Measurements from ENCODE around the gene MTG2.

MTG2 gene

DNA sequence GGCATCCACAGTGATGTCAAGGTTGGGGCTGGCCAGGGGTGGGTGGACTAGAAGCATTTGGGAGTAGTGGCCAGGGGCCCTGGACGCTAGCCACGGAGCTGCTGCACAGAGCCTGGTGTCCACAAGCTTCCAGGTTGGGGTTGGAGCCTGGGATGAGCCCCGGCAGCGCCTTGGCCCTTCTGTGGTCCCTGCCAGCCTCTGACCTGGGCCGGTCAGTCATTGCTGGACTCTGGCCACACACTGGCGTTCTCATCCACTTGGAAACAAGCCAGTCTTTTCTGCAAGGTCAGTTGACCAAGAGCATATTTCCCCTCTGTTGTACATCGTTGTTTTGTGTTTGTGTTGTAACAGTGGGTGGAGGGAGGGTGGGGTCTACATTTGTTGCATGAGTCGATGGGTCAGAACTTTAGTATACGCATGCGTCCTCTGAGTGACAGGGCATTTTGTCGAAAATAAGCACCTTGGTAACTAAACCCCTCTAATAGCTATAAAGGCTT is 48.0 kb upstream of the MTG2 start:
- Histone ChIP-seq H4K8ac (ENCODE audit: low read depth, low read length) (no peak overlapping the region), H3K36me3 (ENCODE audit: control insufficient read depth in 1 of 2, insufficient read depth in 2 of 2, low read length in 2 of 2) (peaks cover 82 to 91% of the 10 kb centered on the region in 2 experiments), H2AFZ (ENCODE audit: insufficient read depth, low read length, poor library complexity) (no peak overlapping the region), H3K23ac (ENCODE audit: low read length) (no peak overlapping the region), H3K79me2 (ENCODE audit: control insufficient read depth, insufficient read depth, low read length, poor library complexity) (no peaks in the 10 kb centered on the region), H3K27ac (ENCODE audit: low read depth, low read length) (no peak overlapping the region), H2BK120ac (ENCODE audit: insufficient read depth, low read length, poor library complexity) (no peak overlapping the region), H2BK5ac (ENCODE audit: low read depth, low read length, poor library complexity) (no peak overlapping the region), H3K4me2 (ENCODE audit: low read length) (no peak overlapping the region), H2BK12ac (ENCODE audit: low read length) (no peak overlapping the region), H3K4me1 (ENCODE audit: control insufficient read depth in 1 of 2, insufficient read depth in 2 of 2, low read length in 2 of 2) (no peaks in the 10 kb centered on the region), H3K9ac (ENCODE audit: low read length) (no peak overlapping the region), H3K4me3 (ENCODE audit: low read depth, low read length) (no peak overlapping the region), H3K4ac (ENCODE audit: low read depth, low read length) (no peak overlapping the region), H4K12ac (ENCODE audit: low read depth, low read length) (no peak overlapping the region), H3K27me3 (ENCODE audit: insufficient read depth, low read length) (no peaks in the 10 kb centered on the region), H3K79me1 (ENCODE audit: low read length) (no peaks in the 10 kb centered on the region), H3K14ac (ENCODE audit: low read length) (no peak overlapping the region), H3K18ac (ENCODE audit: low read length) (no peak overlapping the region), H3K9me3 (ENCODE audit: insufficient read depth, low read depth, low read length) (peaks cover 6% of the 10 kb centered on the region), H2AK5ac (ENCODE audit: low read length) (no peak overlapping the region), H4K91ac (ENCODE audit: low read depth, low read length) (no peak overlapping the region)
- DNase-seq, result no peak
- WGBS (ENCODE audit: extremely low coverage, insufficient coverage, insufficient read length), result no CpG with 5 or more reads among the region's 11 CpGs

DNA sequence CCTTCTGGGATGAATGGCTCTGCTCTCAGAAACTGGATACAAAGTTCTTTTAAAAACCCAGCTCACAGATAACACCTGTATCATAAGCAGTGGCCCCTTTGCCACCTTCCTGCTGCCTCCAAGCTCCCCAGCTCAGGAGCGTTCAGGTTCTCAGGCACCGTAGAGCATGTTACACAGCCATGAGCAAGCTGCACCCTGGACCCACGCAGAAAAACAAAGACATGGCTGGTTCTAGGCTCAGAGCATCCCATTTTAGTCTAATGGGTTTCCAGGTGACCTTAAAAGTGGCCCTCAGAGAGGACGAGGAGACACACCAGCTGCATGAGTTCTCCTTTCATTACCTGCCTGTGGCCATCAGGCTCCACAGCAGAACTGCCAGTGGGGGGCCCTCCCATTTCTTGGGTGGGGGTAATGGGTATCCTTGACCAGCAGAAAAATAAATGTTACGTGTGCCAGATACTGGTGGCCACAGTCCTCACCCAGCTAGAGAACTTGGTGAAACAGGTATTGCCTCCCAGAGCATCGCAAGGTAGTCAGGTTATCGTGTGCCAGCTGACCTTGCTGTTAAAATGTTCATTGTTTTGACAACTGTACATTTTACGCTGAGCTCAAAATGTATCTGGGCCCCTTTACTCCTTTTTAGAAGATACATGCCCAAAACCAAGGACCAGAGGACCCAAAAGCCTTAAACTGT is 47.1 kb upstream of the MTG2 start:
- WGBS (ENCODE audit: extremely low coverage, insufficient coverage, insufficient read length), result no CpG with 5 or more reads among the region's 8 CpGs
- no peak overlapping the region for H3K18ac ChIP-seq (ENCODE audit: low read length)
- H3K27me3 ChIP-seq (ENCODE audit: insufficient read depth, low read length), result no peaks in the 10 kb centered on the region
- H4K8ac ChIP-seq (ENCODE audit: low read depth, low read length), result no peak overlapping the region
- H2AFZ ChIP-seq (ENCODE audit: insufficient read depth, low read length, poor library complexity), result no peak overlapping the region
- H4K12ac ChIP-seq (ENCODE audit: low read depth, low read length), result no peak overlapping the region
- H3K4me2 ChIP-seq (ENCODE audit: low read length), result no peak overlapping the region
- H2BK5ac ChIP-seq (ENCODE audit: low read depth, low read length, poor library complexity), result no peak overlapping the region
- H3K9ac ChIP-seq (ENCODE audit: low read length), result no peak overlapping the region
- no peak overlapping the region for H2BK12ac ChIP-seq (ENCODE audit: low read length)
- H3K79me1 ChIP-seq (ENCODE audit: low read length), result no peaks in the 10 kb centered on the region
- DNase-seq, result no peak
- H3K27ac ChIP-seq (ENCODE audit: low read depth, low read length), result no peak overlapping the region
- H2AK5ac ChIP-seq (ENCODE audit: low read length), result no peak overlapping the region
- peaks cover 77 to 90% of the 10 kb centered on the region in 2 experiments for H3K36me3 ChIP-seq (ENCODE audit: control insufficient read depth in 1 of 2, insufficient read depth in 2 of 2, low read length in 2 of 2)
- H3K4me1 ChIP-seq (ENCODE audit: control insufficient read depth in 1 of 2, insufficient read depth in 2 of 2, low read length in 2 of 2), result no peaks in the 10 kb centered on the region
- no peak overlapping the region for H4K91ac ChIP-seq (ENCODE audit: low read depth, low read length)
- H3K4ac ChIP-seq (ENCODE audit: low read depth, low read length), result no peak overlapping the region
- H3K14ac ChIP-seq (ENCODE audit: low read length), result no peak overlapping the region
- no peak overlapping the region for H2BK120ac ChIP-seq (ENCODE audit: insufficient read depth, low read length, poor library complexity)
- peaks cover under 1% of the 10 kb centered on the region for H3K79me2 ChIP-seq (ENCODE audit: control insufficient read depth, insufficient read depth, low read length, poor library complexity)
- no peak overlapping the region for H3K4me3 ChIP-seq (ENCODE audit: low read depth, low read length)
- H3K23ac ChIP-seq (ENCODE audit: low read length), result no peak overlapping the region
- H3K9me3 ChIP-seq (ENCODE audit: insufficient read depth, low read depth, low read length), result peaks cover 6% of the 10 kb centered on the region

DNA sequence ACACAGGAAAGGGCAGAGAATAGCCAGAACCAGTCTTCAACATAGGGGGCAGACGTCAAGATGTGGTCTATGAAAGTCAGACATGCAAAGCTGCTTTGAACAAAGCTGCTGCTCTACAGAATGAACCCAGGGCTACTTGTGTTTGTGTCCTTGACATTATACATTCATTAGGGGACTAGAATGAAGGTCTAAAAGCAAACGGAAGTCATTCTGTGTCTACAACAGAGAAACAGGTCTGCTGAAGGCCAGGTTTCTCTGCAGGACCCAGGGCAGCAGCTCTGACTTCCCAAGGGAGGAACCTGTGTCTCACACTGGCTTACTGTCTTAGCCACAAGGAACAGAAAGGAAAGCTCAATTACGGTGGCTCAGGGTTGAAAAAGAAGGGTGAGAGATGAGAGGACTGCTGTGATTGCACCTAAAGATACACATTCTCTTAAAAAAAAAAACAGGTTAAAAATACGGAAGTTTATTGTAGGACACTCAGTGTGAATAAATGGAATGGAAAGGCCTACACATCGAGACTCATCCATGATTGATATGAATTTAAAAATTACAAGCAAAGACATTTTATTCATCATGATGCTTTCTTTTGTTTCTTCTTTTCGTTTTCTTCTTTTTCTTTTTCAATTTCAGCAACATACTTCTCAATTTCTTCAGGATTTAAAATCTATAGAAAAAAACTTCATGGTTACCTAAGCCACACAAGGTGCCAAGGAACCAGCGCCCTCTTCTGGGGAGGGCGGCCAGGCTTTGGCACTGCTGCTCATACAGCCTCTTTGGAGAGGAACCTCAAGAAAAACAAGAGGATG is 46.3 kb upstream of the MTG2 start:
- no peak overlapping the region for H2BK120ac ChIP-seq (ENCODE audit: insufficient read depth, low read length, poor library complexity)

DNA sequence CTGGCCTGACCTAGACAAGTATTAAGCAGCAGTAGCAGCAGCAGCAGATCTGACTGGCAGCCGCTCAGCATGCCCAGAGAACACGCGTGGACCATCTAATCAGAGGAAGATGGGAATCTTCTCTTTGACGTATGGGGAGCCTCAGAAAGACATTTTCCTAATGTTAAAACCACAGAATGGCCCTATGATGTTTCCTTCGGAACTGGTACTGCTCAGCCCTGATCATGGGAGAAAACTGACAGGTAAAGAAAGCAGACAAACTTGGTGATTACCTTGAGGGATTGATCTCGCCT is 45.8 kb upstream of the MTG2 start:
- WGBS (ENCODE audit: extremely low coverage, insufficient coverage, insufficient read length), result no CpG with 5 or more reads among the region's 6 CpGs
- DNase-seq, result no peak
- peaks cover 2% of the 10 kb centered on the region for H3K9me3 ChIP-seq (ENCODE audit: insufficient read depth, low read depth, low read length)

More for the DNA sequence above, 46.3 kb upstream of the MTG2 start:
- Histone ChIP-seq H3K23ac (ENCODE audit: low read length) (no peak overlapping the region), H3K36me3 (ENCODE audit: control insufficient read depth in 1 of 2, insufficient read depth in 2 of 2, low read length in 2 of 2) (peaks cover 74 to 90% of the 10 kb centered on the region in 2 experiments), H3K27ac (ENCODE audit: low read depth, low read length) (no peak overlapping the region), H4K12ac (ENCODE audit: low read depth, low read length) (no peak overlapping the region), H3K9ac (ENCODE audit: low read length) (no peak overlapping the region), H2BK12ac (ENCODE audit: low read length) (no peak overlapping the region), H2AFZ (ENCODE audit: insufficient read depth, low read length, poor library complexity) (no peak overlapping the region), H3K9me3 (ENCODE audit: insufficient read depth, low read depth, low read length) (peaks cover 4% of the 10 kb centered on the region), H2BK5ac (ENCODE audit: low read depth, low read length, poor library complexity) (no peak overlapping the region), H3K14ac (ENCODE audit: low read length) (no peak overlapping the region), H3K79me1 (ENCODE audit: low read length) (no peaks in the 10 kb centered on the region), H3K79me2 (ENCODE audit: control insufficient read depth, insufficient read depth, low read length, poor library complexity) (peaks cover 8% of the 10 kb centered on the region), H3K27me3 (ENCODE audit: insufficient read depth, low read length) (no peaks in the 10 kb centered on the region), H3K18ac (ENCODE audit: low read length) (no peak overlapping the region), H4K8ac (ENCODE audit: low read depth, low read length) (no peak overlapping the region), H3K4ac (ENCODE audit: low read depth, low read length) (no peak overlapping the region), H3K4me2 (ENCODE audit: low read length) (no peak overlapping the region), H3K4me3 (ENCODE audit: low read depth, low read length) (no peak overlapping the region), H4K91ac (ENCODE audit: low read depth, low read length) (no peak overlapping the region), H3K4me1 (ENCODE audit: control insufficient read depth in 1 of 2, insufficient read depth in 2 of 2, low read length in 2 of 2) (peaks cover 5 to 6% of the 10 kb centered on the region in 2 experiments), H2AK5ac (ENCODE audit: low read length) (no peak overlapping the region)
- DNase-seq, result peak; percentile 64 to 81
- no CpG with 5 or more reads among the region's 8 CpGs for WGBS (ENCODE audit: extremely low coverage, insufficient coverage, insufficient read length)

More for the DNA sequence above, 45.8 kb upstream of the MTG2 start:
- Histone ChIP-seq H2BK12ac (ENCODE audit: low read length) (no peak overlapping the region), H4K91ac (ENCODE audit: low read depth, low read length) (no peak overlapping the region), H2AFZ (ENCODE audit: insufficient read depth, low read length, poor library complexity) (no peak overlapping the region), H3K18ac (ENCODE audit: low read length) (no peak overlapping the region), H3K79me2 (ENCODE audit: control insufficient read depth, insufficient read depth, low read length, poor library complexity) (peaks cover 14% of the 10 kb centered on the region), H2AK5ac (ENCODE audit: low read length) (no peak overlapping the region), H3K27ac (ENCODE audit: low read depth, low read length) (no peak overlapping the region), H3K14ac (ENCODE audit: low read length) (no peak overlapping the region), H3K4me1 (ENCODE audit: control insufficient read depth in 1 of 2, insufficient read depth in 2 of 2, low read length in 2 of 2) (peaks cover 6 to 11% of the 10 kb centered on the region in 2 experiments), H3K79me1 (ENCODE audit: low read length) (no peaks in the 10 kb centered on the region), H3K4me2 (ENCODE audit: low read length) (no peak overlapping the region), H4K8ac (ENCODE audit: low read depth, low read length) (no peak overlapping the region), H3K9ac (ENCODE audit: low read length) (no peak overlapping the region), H3K27me3 (ENCODE audit: insufficient read depth, low read length) (no peaks in the 10 kb centered on the region), H3K4ac (ENCODE audit: low read depth, low read length) (no peak overlapping the region), H3K23ac (ENCODE audit: low read length) (no peak overlapping the region), H3K4me3 (ENCODE audit: low read depth, low read length) (no peak overlapping the region), H2BK5ac (ENCODE audit: low read depth, low read length, poor library complexity) (no peak overlapping the region), H2BK120ac (ENCODE audit: insufficient read depth, low read length, poor library complexity) (no peak overlapping the region), H3K36me3 (ENCODE audit: control insufficient read depth in 1 of 2, insufficient read depth in 2 of 2, low read length in 2 of 2) (peaks cover 68 to 86% of the 10 kb centered on the region in 2 experiments), H4K12ac (ENCODE audit: low read depth, low read length) (no peak overlapping the region)

Data from trophoblast cell (in vitro differentiated cells and primary cell).